ENCODE data around the gene COL9A1.

DNA sequence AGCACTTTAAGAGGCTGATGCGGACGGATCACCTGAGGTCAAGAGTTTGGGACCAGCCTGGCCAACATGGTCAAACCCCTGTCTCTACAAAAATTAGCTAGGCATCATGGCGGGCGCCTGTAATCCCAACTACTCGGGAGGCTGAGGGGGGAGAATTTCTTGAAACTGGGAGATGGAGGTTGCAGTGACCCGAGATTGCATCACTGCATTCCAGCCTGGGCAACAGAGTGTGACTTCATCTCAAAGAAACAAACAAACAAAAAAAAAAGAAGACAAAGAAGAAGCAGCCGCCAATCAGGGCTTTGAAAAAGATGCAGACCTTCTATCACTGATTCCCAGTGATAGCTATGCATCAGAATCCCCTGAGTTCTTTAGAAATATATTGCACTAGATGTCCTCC is 56.8 kb downstream of the COL9A1 start:
- TF ChIP-seq, protein P1, sequence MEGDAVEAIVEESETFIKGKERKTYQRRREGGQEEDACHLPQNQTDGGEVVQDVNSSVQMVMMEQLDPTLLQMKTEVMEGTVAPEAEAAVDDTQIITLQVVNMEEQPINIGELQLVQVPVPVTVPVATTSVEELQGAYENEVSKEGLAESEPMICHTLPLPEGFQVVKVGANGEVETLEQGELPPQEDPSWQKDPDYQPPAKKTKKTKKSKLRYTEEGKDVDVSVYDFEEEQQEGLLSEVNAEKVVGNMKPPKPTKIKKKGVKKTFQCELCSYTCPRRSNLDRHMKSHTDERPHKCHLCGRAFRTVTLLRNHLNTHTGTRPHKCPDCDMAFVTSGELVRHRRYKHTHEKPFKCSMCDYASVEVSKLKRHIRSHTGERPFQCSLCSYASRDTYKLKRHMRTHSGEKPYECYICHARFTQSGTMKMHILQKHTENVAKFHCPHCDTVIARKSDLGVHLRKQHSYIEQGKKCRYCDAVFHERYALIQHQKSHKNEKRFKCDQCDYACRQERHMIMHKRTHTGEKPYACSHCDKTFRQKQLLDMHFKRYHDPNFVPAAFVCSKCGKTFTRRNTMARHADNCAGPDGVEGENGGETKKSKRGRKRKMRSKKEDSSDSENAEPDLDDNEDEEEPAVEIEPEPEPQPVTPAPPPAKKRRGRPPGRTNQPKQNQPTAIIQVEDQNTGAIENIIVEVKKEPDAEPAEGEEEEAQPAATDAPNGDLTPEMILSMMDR (IDR thresholded peaks at IDR 0.05 in 2 of 3, conservative IDR thresholded peaks at IDR 0.05 in 1 of 3; ENCODE audit: insufficient read depth in 2 of 3, low read depth in 1 of 3, low read length in 3 of 3), result no peak
- TF ChIP-seq ZNF133 (CRISPR knock-in tag; IDR thresholded peaks at IDR 0.05), result no peak

Measured in K562 (cell line).